HG03439 (cell line): ENCODE data around the gene SCMH1.
A peak's percentile ranks its signal among the peaks of the same experiment; 100 is the strongest.

Source experiments
- ATAC-seq: cut with Tn5 transposase; IDR thresholded peaks from one replicate; pipeline ENCODE4 v1.9.1; 2021; ENCODE audit warnings: mild to moderate bottlenecking, moderate library complexity; ENCODE audit not compliant: unreplicated experiment

Gene SCMH1

GRCh38 chr1:41241749-41242341, at the start of gene SCMH1:
SCMH1 (minus strand) TSS chr1:41242306; CDS start chr1:41186133, 56,173 bp downstream.
- ATAC-seq: peak; percentile 44

DNA sequence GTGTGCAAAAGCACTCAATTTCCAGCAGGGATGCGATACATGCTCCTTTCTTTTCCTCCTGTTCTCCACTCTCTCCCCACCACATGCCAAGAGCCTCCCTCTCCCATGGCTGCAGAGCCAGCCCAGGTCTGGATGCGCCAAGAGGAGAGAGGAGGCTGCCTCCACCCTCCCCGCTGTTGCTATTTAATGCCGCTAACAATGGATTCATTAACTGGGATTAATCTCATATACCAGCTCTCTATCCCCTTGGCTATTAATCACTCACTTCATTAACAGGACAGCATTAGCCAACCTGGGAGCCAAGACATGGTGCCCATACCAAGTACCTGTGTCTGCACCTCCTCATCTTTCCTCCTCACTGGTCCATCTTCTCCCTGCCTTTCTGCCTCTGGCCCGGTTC, 49.1 kb upstream of the SCMH1 start:
- no peak for ATAC-seq

DNA sequence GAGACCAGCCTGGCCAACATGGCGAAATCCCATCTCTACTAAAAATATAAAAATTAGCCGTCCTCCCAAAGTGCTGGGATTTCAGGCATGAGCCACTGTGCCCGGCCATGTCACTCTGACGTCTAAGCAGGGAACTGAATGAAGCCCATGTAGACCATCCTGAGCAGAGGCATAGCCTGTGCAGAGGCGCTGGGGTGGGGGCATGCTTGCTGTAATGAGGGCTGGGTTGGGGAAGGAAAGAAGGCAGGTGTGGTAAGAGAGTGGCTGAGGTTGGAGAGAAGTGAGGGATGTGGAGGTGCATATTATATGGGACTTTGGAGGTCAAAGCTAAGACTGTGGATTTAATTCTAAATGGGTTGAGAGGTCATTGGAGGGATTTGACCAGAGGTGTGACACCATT, 47.1 kb upstream of the SCMH1 start:
- no peak for ATAC-seq

GRCh38 chr1:41286992-41287391, 44.9 kb upstream of the SCMH1 start:
- ATAC-seq: no peak

- ATAC-seq: no peak
These were observed 44.4 kb upstream of the SCMH1 start for GRCh38 chr1:41286486-41286885.

GRCh38 chr1:41285818-41286217, 43.7 kb upstream of the SCMH1 start:
- ATAC-seq: no peak

GRCh38 chr1:41284121-41284520, 42.0 kb upstream of the SCMH1 start:
- ATAC-seq: no peak

DNA sequence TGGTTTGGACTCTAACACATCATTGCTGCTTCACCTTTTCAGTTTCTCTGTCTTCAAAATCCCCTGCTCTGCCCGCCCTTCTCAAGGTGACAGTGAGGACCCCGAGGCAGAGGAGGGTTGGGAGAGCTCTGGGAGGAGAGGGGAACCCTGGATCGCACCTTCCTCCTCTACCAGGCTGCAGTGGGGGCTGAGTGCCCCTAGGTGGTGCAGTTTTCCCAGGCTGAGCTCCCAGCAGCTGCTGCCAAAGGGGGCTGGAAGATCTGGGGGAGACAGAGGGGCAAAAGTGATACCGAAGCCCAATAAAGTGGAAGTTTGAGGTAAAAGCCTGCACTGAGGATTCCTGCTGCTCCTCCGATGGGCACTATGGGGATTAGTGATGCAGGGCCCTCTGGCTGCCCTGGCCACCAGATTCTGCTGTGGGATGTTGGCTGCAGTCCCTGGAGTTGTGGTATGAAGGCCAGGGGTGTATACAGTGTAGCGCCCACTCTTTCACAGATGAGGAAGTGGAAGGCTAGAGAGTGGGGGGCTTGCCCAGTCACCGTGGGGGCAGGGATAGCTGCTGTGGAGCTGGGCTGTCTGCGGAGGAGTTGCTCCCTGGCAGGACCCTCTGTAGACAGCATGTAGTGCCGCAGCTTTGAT, 40.7 kb upstream of the SCMH1 start:
- ATAC-seq: no peak

DNA sequence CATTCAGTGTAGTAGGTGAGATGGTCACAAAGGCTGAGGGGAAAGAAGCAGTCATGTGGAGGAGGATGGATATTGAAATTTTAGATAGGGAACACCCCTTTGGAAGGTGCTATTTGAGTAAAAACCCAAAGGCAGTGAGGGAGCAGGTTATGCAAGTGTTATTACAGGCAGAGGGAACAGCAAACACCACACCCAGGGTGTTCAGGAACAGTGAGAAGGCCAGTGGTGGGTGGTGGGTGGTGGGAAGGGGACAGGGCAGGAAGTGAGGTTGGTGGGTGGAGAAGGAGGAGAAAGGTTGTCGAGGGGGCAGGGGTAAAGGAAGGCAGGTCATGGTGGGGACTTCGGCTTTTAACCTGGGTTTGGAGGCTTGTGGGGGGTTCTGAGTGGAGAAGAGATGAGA, 39.2 kb upstream of the SCMH1 start:
- no peak for ATAC-seq

DNA sequence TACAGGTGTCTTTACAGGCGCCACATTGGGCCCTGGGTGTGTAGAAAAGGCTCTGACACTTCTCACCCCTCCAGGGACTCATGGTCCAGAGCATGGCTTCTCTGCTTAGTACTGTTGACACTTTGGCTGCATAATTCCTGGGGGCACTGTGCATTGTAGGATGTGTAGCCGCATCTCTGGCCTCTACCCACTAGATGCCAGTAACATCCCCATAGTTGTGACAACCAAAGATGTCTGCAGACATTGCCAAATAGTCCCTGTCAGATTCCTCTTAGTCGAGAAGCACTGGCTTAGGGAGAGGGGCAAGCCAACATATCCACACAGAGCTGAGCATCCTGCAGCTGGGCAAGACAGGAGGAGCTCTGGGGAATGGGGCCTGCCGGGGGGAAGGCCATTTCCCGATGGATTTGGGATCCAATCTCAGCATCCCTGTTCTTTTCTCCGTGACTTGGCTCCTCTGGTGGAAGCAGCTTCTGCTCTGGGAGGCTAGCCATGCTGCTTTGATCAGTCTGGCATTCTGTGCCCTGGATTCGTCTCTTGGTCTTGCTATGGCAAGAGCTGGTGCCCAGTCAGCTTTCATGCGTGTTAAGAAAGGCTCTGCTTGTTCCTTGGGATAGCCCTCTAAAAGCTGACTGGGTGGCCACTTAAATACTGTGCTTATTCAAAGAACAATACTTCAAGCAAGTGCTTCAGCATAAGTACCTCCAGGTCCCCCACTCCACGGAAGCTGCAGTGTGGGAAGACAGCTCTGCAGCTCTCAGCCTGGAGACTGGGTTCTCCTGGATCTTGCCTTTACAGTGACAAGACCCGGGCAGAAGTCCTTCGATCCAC, 38.3 kb upstream of the SCMH1 start:
- ATAC-seq: no peak

DNA sequence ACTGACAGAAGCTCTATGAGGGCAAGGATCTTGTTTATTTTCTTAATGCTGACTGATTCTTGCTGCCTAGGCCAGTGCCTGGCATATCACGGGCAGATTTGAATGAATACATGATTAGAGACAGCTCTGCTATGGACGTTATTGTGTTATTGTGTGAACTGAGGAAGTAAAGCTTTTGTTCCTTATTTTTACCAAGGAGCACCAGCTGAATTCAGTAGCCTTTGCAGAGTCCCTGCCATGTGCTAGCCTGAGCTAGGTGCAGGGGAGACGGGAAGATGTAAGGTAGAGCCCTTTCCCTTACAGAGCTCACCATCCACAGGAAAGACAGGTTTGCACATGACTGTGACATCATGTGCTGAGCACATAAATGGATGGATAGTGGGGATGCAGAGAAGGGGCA, 36.0 kb upstream of the SCMH1 start:
- no peak for ATAC-seq

GRCh38 chr1:41277371-41277975, 35.4 kb upstream of the SCMH1 start:
- ATAC-seq: no peak

DNA sequence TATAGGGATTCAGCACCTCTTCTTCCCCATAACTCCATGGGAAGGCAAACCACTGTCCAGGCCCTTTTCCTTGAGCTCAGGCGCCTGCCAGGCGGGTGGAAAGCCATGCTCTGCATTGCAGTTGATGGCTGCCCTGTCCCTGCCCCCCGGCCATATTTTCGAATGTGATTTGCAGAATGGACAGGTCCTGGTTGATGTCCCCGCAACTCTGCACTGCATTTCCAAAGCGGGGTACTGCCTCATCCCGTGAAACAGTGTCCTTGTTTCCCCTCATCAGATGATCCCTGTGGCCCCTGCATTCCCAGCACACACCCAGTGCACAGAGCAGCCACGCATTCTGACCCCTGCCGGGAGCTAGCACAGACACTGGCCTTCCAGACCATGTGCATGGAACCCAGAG, 33.7 kb upstream of the SCMH1 start:
- no peak for ATAC-seq

DNA sequence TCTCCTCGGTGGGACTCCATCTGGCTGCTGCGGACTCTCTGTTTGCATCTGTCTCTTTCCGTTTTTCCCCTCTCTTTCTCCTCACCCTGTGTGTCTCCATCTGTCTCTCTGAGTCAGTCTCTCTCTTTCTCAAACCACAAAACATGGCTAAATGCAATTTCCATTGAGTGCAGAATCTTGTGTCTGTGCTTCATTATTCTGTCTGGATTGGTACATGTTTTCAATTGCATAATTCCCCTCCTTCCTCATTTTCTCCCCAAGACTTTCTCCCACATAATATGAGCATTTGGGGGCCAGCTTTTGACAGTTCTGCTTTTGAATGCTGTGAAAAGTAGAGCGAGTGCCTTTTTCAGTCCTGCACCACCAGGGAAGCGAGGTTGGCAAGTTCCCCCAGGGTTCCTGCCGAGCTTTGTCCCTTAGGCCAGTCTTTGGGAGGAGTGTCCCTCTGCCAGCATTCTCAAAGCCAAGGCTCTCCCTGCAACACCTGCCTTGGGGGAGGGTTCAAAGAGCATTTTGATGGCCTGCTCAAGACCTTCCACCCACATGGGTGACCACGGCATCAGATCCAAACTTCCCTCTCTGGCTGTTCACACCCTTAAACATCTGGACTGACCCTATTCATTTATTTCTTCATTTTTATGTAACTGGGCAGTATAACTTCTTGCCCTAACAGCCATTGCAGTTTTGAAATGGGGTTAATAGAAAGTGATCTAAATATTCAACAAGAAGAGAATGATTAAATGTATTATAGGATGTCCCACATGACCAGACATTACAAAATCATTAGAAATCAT, 32.8 kb upstream of the SCMH1 start:
- ATAC-seq: no peak

- ATAC-seq: no peak
These were observed 30.5 kb upstream of the SCMH1 start for GRCh38 chr1:41272601-41273000.

DNA sequence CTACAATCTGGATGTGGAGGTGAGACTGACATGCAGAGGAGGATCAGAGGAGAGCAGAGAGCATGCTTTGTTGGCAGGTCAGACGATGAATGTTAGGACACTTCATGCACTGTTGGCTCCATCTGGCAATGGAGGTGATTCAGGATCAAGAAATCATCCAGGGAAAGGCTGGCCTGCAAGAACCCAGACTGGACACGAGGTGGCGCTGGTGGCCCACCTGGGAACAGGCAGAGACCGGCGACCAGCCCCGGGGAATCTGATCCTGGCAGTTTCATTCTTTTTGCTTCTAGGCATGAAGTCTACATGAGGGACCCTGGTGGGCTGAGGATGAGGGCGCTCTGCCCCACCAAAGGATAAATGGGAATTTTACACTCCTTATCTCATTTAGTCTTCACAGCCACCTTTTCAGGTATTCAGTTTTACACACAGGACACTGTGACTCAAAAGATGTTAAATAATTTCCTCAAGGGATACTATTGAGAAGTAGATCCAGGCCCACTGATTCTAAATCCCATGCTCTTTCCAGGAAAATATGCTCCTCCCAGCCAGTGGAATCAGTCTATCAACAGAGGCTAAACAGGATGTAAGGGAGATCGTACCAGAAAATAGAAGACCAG, 26.2 kb upstream of the SCMH1 start:
- ATAC-seq: no peak

GRCh38 chr1:41261926-41262618, 20.0 kb upstream of the SCMH1 start:
- no peak for ATAC-seq

- ATAC-seq: no peak
These were observed 18.7 kb upstream of the SCMH1 start for GRCh38 chr1:41260768-41261167.

- no peak for ATAC-seq
These were observed 17.1 kb upstream of the SCMH1 start for GRCh38 chr1:41259221-41259620.

DNA sequence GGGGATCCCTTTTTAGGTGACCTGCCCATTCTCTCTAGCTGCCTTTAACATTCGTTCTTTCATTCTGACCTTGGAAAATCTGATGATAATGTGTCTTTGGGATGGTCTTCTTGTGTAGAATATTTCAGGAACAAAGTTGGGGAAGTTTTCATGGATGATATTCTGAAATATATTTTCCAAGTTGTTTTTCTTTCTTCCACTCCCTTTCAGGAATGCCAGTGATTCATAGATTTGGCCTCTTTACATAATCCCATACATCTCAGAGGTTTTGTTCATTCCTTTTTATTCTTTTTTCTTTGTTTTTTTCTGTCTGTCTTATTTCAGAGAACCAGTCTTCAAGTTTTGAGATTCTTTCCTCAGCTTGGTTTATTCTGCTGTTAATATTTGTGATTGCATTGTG, 13.9 kb upstream of the SCMH1 start:
- no peak for ATAC-seq
